Calu3 (cell line): Measurements from ENCODE around the gene SCN4A. TPM values are rescaled to one million over a fixed set of nuclear protein-coding genes. Genes with fewer than 3 reads are reported as not detected.
"Not testable (repeated sequence)": the region's sequence is repeated elsewhere in the genome, so short reads cannot be mapped to it uniquely, and the experiment has no call there.

Experiments
- BruUV-seq: library from RNA; stranded (reverse); fragments of 400-500 nt; replicated peaks from 2 replicates; lab custom pipeline; 2021; lab: Mats Ljungman, UMichigan
- CTCF ChIA-PET: fragments of 300-600 bp; sonication (Branson Sonifier 250); formaldehyde crosslinking; loops from one replicate; lab custom pipeline; 2022; ENCODE audit warnings: antibody characterized with exemption; lab: Charles Lee
- DNase-seq: peaks from one replicate; pipeline ENCODE4 v3.0.0; 2022
- H3K27ac Mint-ChIP-seq: one replicate; pipeline ENCODE4 v1.8.0; 2022; ENCODE audit warnings: mixed read lengths; ENCODE audit not compliant: unreplicated experiment
- H3K27me3 Mint-ChIP-seq: one replicate; pipeline ENCODE4 v1.8.0; 2022; ENCODE audit warnings: mixed read lengths; ENCODE audit not compliant: unreplicated experiment
- H3K36me3 Mint-ChIP-seq: one replicate; pipeline ENCODE4 v1.8.0; 2022; ENCODE audit warnings: mild to moderate bottlenecking, moderate library complexity, mixed read lengths; ENCODE audit not compliant: insufficient read depth, unreplicated experiment
- H3K4me1 Mint-ChIP-seq: one replicate; pipeline ENCODE4 v1.8.0; 2022; ENCODE audit warnings: mild to moderate bottlenecking, low read depth, mixed read lengths; ENCODE audit not compliant: unreplicated experiment
- H3K4me3 Mint-ChIP-seq: one replicate; pipeline ENCODE4 v1.8.0; 2022; ENCODE audit warnings: mild to moderate bottlenecking, low read depth, moderate library complexity, mixed read lengths; ENCODE audit not compliant: unreplicated experiment
- H3K9me3 Mint-ChIP-seq: one replicate; pipeline ENCODE4 v1.8.0; 2022; ENCODE audit warnings: low read depth, mixed read lengths; ENCODE audit not compliant: unreplicated experiment
- CTCF ChIP-seq: fragments of 200-600 bp; IDR thresholded peaks from one replicate; pipeline ENCODE4 v1.8.0; 2022; ENCODE audit warnings: antibody characterized with exemption; ENCODE audit not compliant: unreplicated experiment
- intact Hi-C: fragments of 100-400 bp; cut with micrococcal nuclease; formaldehyde crosslinking; loops from one replicate; pipeline ENCODE4 v1.10.0; 2022; ENCODE audit not compliant: unreplicated experiment
- total RNA-seq: library from RNA; stranded (reverse); gene quantifications from 2 replicates; pipeline ENCODE4 v1.2.3, GENCODE V29; 2022

Gene SCN4A
- total RNA-seq, 1 experiment from 2014 or later = not detected

- Mint-ChIP-seq H3K27ac (no peak overlapping the region), H3K27me3 (peaks cover 10% of the 10 kb centered on the region), H3K36me3 (peaks cover 5% of the 10 kb centered on the region), H3K9me3 (peaks cover 4% of the 10 kb centered on the region), H3K4me1 (no peaks in the 10 kb centered on the region), H3K4me3 (no peak overlapping the region)
- no TSS peak for BruUV-seq
- DNase-seq = no peak
- CTCF ChIA-PET = no interaction called here
- intact Hi-C loops = no loop called here
- TF ChIP-seq CTCF = no peak
Observed at GRCh38 chr17:63984236-63984635, 11.5 kb upstream of the SCN4A start.

GRCh38 chr17:63983320-63983719, 10.6 kb upstream of the SCN4A start:
- no peak for DNase-seq
- TF ChIP-seq CTCF = no peak
- CTCF ChIA-PET = no interaction called here
- no peak overlapping the region for H3K27ac Mint-ChIP-seq
- no peaks in the 10 kb centered on the region for H3K4me1 Mint-ChIP-seq
- H3K9me3 Mint-ChIP-seq = peaks cover 4% of the 10 kb centered on the region
- no TSS peak for BruUV-seq
- peaks cover under 1% of the 10 kb centered on the region for H3K27me3 Mint-ChIP-seq
- intact Hi-C loops = no loop called here
- no peak overlapping the region for H3K4me3 Mint-ChIP-seq
- peaks cover 5% of the 10 kb centered on the region for H3K36me3 Mint-ChIP-seq

- H3K9me3 Mint-ChIP-seq, DNase-seq, CTCF ChIA-PET, intact Hi-C loops, H3K27me3 Mint-ChIP-seq, H3K36me3 Mint-ChIP-seq, H3K4me3 Mint-ChIP-seq, H3K4me1 Mint-ChIP-seq, BruUV-seq, H3K27ac Mint-ChIP-seq: not testable (repeated sequence)
Observed at GRCh38 chr17:63982641-63983040, 9.9 kb upstream of the SCN4A start.

- Mint-ChIP-seq H3K36me3 (no peaks in the 10 kb centered on the region), H3K9me3 (peaks cover 4% of the 10 kb centered on the region), H3K4me3 (no peak overlapping the region), H3K27me3 (no peaks in the 10 kb centered on the region), H3K27ac (no peak overlapping the region), H3K4me1 (peaks cover 15% of the 10 kb centered on the region)
- CTCF ChIA-PET = no interaction called here
- no peak for TF ChIP-seq CTCF
- intact Hi-C loops = no loop called here
- DNase-seq = no peak
- BruUV-seq = no TSS peak
Observed at GRCh38 chr17:63978272-63979200, 5.8 kb upstream of the SCN4A start.

- no peak for DNase-seq
- CTCF ChIA-PET = no interaction called here
- BruUV-seq = no TSS peak
- Mint-ChIP-seq H3K4me3 (no peak overlapping the region), H3K27me3 (no peaks in the 10 kb centered on the region), H3K27ac (no peak overlapping the region), H3K4me1 (peaks cover 20% of the 10 kb centered on the region), H3K36me3 (no peaks in the 10 kb centered on the region), H3K9me3 (no peaks in the 10 kb centered on the region)
- intact Hi-C loops = no loop called here
- TF ChIP-seq CTCF = no peak
Observed at GRCh38 chr17:63976702-63977101, 4.0 kb upstream of the SCN4A start.
